Endodermal cell (in vitro differentiated cells): ENCODE results near the gene XAB2. TPM values are rescaled to one million over a fixed set of nuclear protein-coding genes. Genes with fewer than 3 reads are reported as not detected.

Experiments
- DNase-seq: peaks from one replicate; pipeline ENCODE4 v3.0.0-alpha.2; 2017
- H3K27ac ChIP-seq: 2 replicates; pipeline ENCODE4 v1.5.1; 2013; ENCODE audit warnings: mild to moderate bottlenecking, low read depth, low read length, moderate library complexity
- H3K27me3 ChIP-seq: 2 replicates; pipeline ENCODE4 v1.6.1; 2013; ENCODE audit warnings: mild to moderate bottlenecking, low read length, moderate library complexity; ENCODE audit not compliant: insufficient read depth, control insufficient read depth, poor library complexity, severe bottlenecking
- H3K36me3 ChIP-seq: 2 replicates; pipeline ENCODE4 v1.7.0; 2013; ENCODE audit warnings: mild to moderate bottlenecking, low read length, moderate library complexity; ENCODE audit not compliant: control insufficient read depth, insufficient read depth
- H3K4me1 ChIP-seq: one replicate; pipeline ENCODE4 v1.7.0; 2013; ENCODE audit warnings: low read length; ENCODE audit not compliant: control insufficient read depth, insufficient read depth
- H3K4me3 ChIP-seq: 2 replicates; pipeline ENCODE4 v1.5.1; 2013; ENCODE audit warnings: mild to moderate bottlenecking, low read length, moderate library complexity
- H3K9ac ChIP-seq: 2 replicates; pipeline ENCODE4 v1.6.1; 2013; ENCODE audit warnings: mild to moderate bottlenecking, low read length, moderate library complexity; ENCODE audit not compliant: poor library complexity, severe bottlenecking; ENCODE audit errors: extremely low read depth
- H3K9me3 ChIP-seq: 2 replicates; pipeline ENCODE4 v1.6.1; 2013; ENCODE audit warnings: mild to moderate bottlenecking, low read length, moderate library complexity; ENCODE audit not compliant: control insufficient read depth
- H3K27ac Mint-ChIP-seq: 2 replicates; pipeline ENCODE4 v1.8.0; 2020; ENCODE audit warnings: mixed read lengths
- H3K27me3 Mint-ChIP-seq: 2 replicates; pipeline ENCODE4 v1.8.0; 2021; ENCODE audit warnings: mild to moderate bottlenecking, mixed read lengths; ENCODE audit not compliant: insufficient read depth
- H3K36me3 Mint-ChIP-seq: 2 replicates; pipeline ENCODE4 v1.8.0; 2020; ENCODE audit warnings: low read depth, mixed read lengths
- H3K4me1 Mint-ChIP-seq: 2 replicates; pipeline ENCODE4 v1.8.0; 2020; ENCODE audit warnings: mixed read lengths
- H3K4me3 Mint-ChIP-seq: 2 replicates; pipeline ENCODE4 v1.8.0; 2020; ENCODE audit warnings: mild to moderate bottlenecking, moderate library complexity, mixed read lengths
- H3K9me3 Mint-ChIP-seq: 2 replicates; pipeline ENCODE4 v1.8.0; 2020; ENCODE audit warnings: mild to moderate bottlenecking, mixed read lengths
- CTCF ChIP-seq: fragments of 200-600 bp; sonication (generic); conservative IDR thresholded peaks from 2 replicates; pipeline ENCODE4 v1.5.0; 2021; ENCODE audit warnings: antibody characterized with exemption, mild to moderate bottlenecking
- WGBS, 2 experiments: methylation state at CpG; one replicate each; pipeline versions ENCODE4 v1.1.5 to v1.1.7; 2013; ENCODE audit warnings: missing lambda C conversion rate in 2 of 2, mixed read lengths in 1 of 2; ENCODE audit not compliant: insufficient coverage in 1 of 2, insufficient read length in 1 of 2; 5-methylcytosine and 5-hydroxymethylcytosine counted together
- total RNA-seq, 2 donors: library from RNA; stranded (reverse); fragmentation: NEBNext Ultra II Directional in 1 of 2; extraction: Animal tissue kit (Norgen Biotek cat#: 25700) in 1 of 2; gene quantifications; 2 replicates in 1 of 2; 3 replicates in 1 of 2; pipeline ENCODE4 v1.2.1, GENCODE V29; 2021

XAB2 gene
- total RNA-seq, 2 donors from 2014 or later = 44.3 to 46.6 TPM

- no peak overlapping the region for H3K4me3 Mint-ChIP-seq
- TF ChIP-seq CTCF = no peak
- no peaks in the 10 kb centered on the region for H3K4me1 Mint-ChIP-seq
- H3K36me3 ChIP-seq = peaks cover 13% of the 10 kb centered on the region
- H3K27me3 Mint-ChIP-seq = no peaks in the 10 kb centered on the region
- no peak overlapping the region for H3K4me3 ChIP-seq
- H3K9ac ChIP-seq = no peak overlapping the region
- H3K4me1 ChIP-seq = no peaks in the 10 kb centered on the region
- 95% methylated on average over 23 to 41 of the region's 41 CpGs for WGBS, 2 experiments
- no peaks in the 10 kb centered on the region for H3K27me3 ChIP-seq
- no peak for DNase-seq
- H3K36me3 Mint-ChIP-seq = peaks cover 47% of the 10 kb centered on the region
- H3K9me3 ChIP-seq = no peaks in the 10 kb centered on the region
- H3K27ac Mint-ChIP-seq = no peak overlapping the region
- no peak overlapping the region for H3K27ac ChIP-seq
- no peaks in the 10 kb centered on the region for H3K9me3 Mint-ChIP-seq
Measured at GRCh38 chr19:7611541-7612279, 17.6 kb downstream of the XAB2 start.

- TF ChIP-seq CTCF = no peak
- Histone ChIP-seq H3K9ac (no peak overlapping the region), H3K4me1 (no peaks in the 10 kb centered on the region), H3K4me3 (no peak overlapping the region), H3K9me3 (no peaks in the 10 kb centered on the region), H3K36me3 (peaks cover 15% of the 10 kb centered on the region), H3K27me3 (no peaks in the 10 kb centered on the region), H3K27ac (no peak overlapping the region)
- Mint-ChIP-seq H3K4me3 (no peak overlapping the region), H3K36me3 (peaks cover 45% of the 10 kb centered on the region), H3K9me3 (no peaks in the 10 kb centered on the region), H3K4me1 (no peaks in the 10 kb centered on the region), H3K27me3 (no peaks in the 10 kb centered on the region), H3K27ac (no peak overlapping the region)
- WGBS, 2 experiments = 93 to 98% methylated on average over 15 to 31 of the region's 31 CpGs
- DNase-seq = no peak
Measured at GRCh38 chr19:7610491-7611240, 18.7 kb downstream of the XAB2 start.

GRCh38 chr19:7607874-7608560 lies 21.3 kb downstream of the XAB2 start:
- Mint-ChIP-seq H3K36me3 (peaks cover 46% of the 10 kb centered on the region), H3K4me3 (no peak overlapping the region), H3K27me3 (no peaks in the 10 kb centered on the region), H3K27ac (no peak overlapping the region), H3K4me1 (no peaks in the 10 kb centered on the region), H3K9me3 (peaks cover 3% of the 10 kb centered on the region)
- H3K4me1 ChIP-seq = no peaks in the 10 kb centered on the region
- WGBS, 2 experiments = 94 to 96% methylated on average over 5 to 25 of the region's 25 CpGs
- DNase-seq = no peak
- H3K9ac ChIP-seq = no peak overlapping the region
- no peak overlapping the region for H3K4me3 ChIP-seq
- no peaks in the 10 kb centered on the region for H3K27me3 ChIP-seq
- peaks cover 18% of the 10 kb centered on the region for H3K36me3 ChIP-seq
- H3K9me3 ChIP-seq = no peaks in the 10 kb centered on the region
- no peak for TF ChIP-seq CTCF
- no peak overlapping the region for H3K27ac ChIP-seq
